ENCODE data around the gene F13A1.

Gene F13A1

GRCh38 chr6:6164367-6164766 is 156.1 kb downstream of the F13A1 start:
- no peak for DNase-seq (ENCODE audit: low read depth, low spot score)
- Histone ChIP-seq H3K27ac (no peak overlapping the region), H3K9me3 (ENCODE audit: low read depth, low read length) (no peaks in the 10 kb centered on the region), H3K9ac (ENCODE audit: insufficient read length) (no peak overlapping the region), H3K4me3 (no peak overlapping the region), H3K36me3 (ENCODE audit: insufficient read depth, low read length) (no peaks in the 10 kb centered on the region)
- TF ChIP-seq FOXP2 (optimal IDR thresholded peaks at IDR 0.05; ENCODE audit: control extremely low read depth, extremely low read length, insufficient read depth) (no peak), EZH2 (IDR thresholded peaks at IDR 0.05) (no peak), POLR2AphosphoS5 (IDR thresholded peaks at IDR 0.05; ENCODE audit: borderline replicate concordance, low read depth, low read length) (no peak)

- H3K9ac ChIP-seq (ENCODE audit: insufficient read length), result no peak overlapping the region
- no peak for DNase-seq (ENCODE audit: low read depth, low spot score)
- TF ChIP-seq POLR2AphosphoS5 (IDR thresholded peaks at IDR 0.05; ENCODE audit: borderline replicate concordance, low read depth, low read length) (no peak), FOXP2 (optimal IDR thresholded peaks at IDR 0.05; ENCODE audit: control extremely low read depth, extremely low read length, insufficient read depth) (no peak), EZH2 (IDR thresholded peaks at IDR 0.05) (no peak)
- no peaks in the 10 kb centered on the region for H3K36me3 ChIP-seq (ENCODE audit: insufficient read depth, low read length)
- no peaks in the 10 kb centered on the region for H3K9me3 ChIP-seq (ENCODE audit: low read depth, low read length)
- H3K4me3 ChIP-seq, result no peak overlapping the region
- H3K27ac ChIP-seq, result no peak overlapping the region
These were observed 166.1 kb downstream of the F13A1 start for GRCh38 chr6:6154335-6154734.

- TF ChIP-seq FOXP2 (optimal IDR thresholded peaks at IDR 0.05; ENCODE audit: control extremely low read depth, extremely low read length, insufficient read depth) (no peak), EZH2 (IDR thresholded peaks at IDR 0.05) (no peak), POLR2AphosphoS5 (IDR thresholded peaks at IDR 0.05; ENCODE audit: borderline replicate concordance, low read depth, low read length) (no peak)
- no peaks in the 10 kb centered on the region for H3K36me3 ChIP-seq (ENCODE audit: insufficient read depth, low read length)
- no peaks in the 10 kb centered on the region for H3K9me3 ChIP-seq (ENCODE audit: low read depth, low read length)
- H3K9ac ChIP-seq (ENCODE audit: insufficient read length), result no peak overlapping the region
- no peak for DNase-seq (ENCODE audit: low read depth, low spot score)
- no peak overlapping the region for H3K27ac ChIP-seq
- no peak overlapping the region for H3K4me3 ChIP-seq
These were observed 168.4 kb downstream of the F13A1 start for GRCh38 chr6:6152060-6152459.

- no peak overlapping the region for H3K4me3 ChIP-seq
These were observed 172.2 kb downstream of the F13A1 start for GRCh38 chr6:6148192-6148815.

GRCh38 chr6:6131492-6132109 is 188.9 kb downstream of the F13A1 start:
- Histone ChIP-seq H3K4me3 (no peak overlapping the region), H3K36me3 (ENCODE audit: insufficient read depth, low read length) (no peaks in the 10 kb centered on the region), H3K9ac (ENCODE audit: insufficient read length) (no peak overlapping the region), H3K9me3 (ENCODE audit: low read depth, low read length) (no peaks in the 10 kb centered on the region), H3K27ac (no peak overlapping the region)
- DNase-seq (ENCODE audit: low read depth, low spot score), result no peak
- TF ChIP-seq POLR2AphosphoS5 (IDR thresholded peaks at IDR 0.05; ENCODE audit: borderline replicate concordance, low read depth, low read length), result no peak
- no peak for TF ChIP-seq FOXP2 (optimal IDR thresholded peaks at IDR 0.05; ENCODE audit: control extremely low read depth, extremely low read length, insufficient read depth)
- TF ChIP-seq EZH2 (IDR thresholded peaks at IDR 0.05), result no peak

More at GRCh38 chr6:6148192-6148815, 172.2 kb downstream of the F13A1 start:
- no peak for DNase-seq (ENCODE audit: low read depth, low spot score)
- no peaks in the 10 kb centered on the region for H3K36me3 ChIP-seq (ENCODE audit: insufficient read depth, low read length)
- no peaks in the 10 kb centered on the region for H3K9me3 ChIP-seq (ENCODE audit: low read depth, low read length)
- no peak overlapping the region for H3K9ac ChIP-seq (ENCODE audit: insufficient read length)
- H3K27ac ChIP-seq, result no peak overlapping the region
- TF ChIP-seq EZH2 (IDR thresholded peaks at IDR 0.05), result no peak
- no peak for TF ChIP-seq POLR2AphosphoS5 (IDR thresholded peaks at IDR 0.05; ENCODE audit: borderline replicate concordance, low read depth, low read length)
- no peak for TF ChIP-seq FOXP2 (optimal IDR thresholded peaks at IDR 0.05; ENCODE audit: control extremely low read depth, extremely low read length, insufficient read depth)

GRCh38 chr6:6125495-6125894 is 195.0 kb downstream of the F13A1 start:
- TF ChIP-seq EZH2 (IDR thresholded peaks at IDR 0.05), result no peak
- TF ChIP-seq POLR2AphosphoS5 (IDR thresholded peaks at IDR 0.05; ENCODE audit: borderline replicate concordance, low read depth, low read length), result no peak
- TF ChIP-seq FOXP2 (optimal IDR thresholded peaks at IDR 0.05; ENCODE audit: control extremely low read depth, extremely low read length, insufficient read depth), result no peak
- no peak overlapping the region for H3K4me3 ChIP-seq
- H3K27ac ChIP-seq, result no peak overlapping the region
- no peaks in the 10 kb centered on the region for H3K9me3 ChIP-seq (ENCODE audit: low read depth, low read length)
- DNase-seq (ENCODE audit: low read depth, low spot score), result no peak
- H3K9ac ChIP-seq (ENCODE audit: insufficient read length), result no peak overlapping the region
- H3K36me3 ChIP-seq (ENCODE audit: insufficient read depth, low read length), result no peaks in the 10 kb centered on the region

GRCh38 chr6:6123803-6124202 is 196.7 kb downstream of the F13A1 start:
- Histone ChIP-seq H3K9me3 (ENCODE audit: low read depth, low read length) (no peaks in the 10 kb centered on the region), H3K36me3 (ENCODE audit: insufficient read depth, low read length) (no peaks in the 10 kb centered on the region), H3K9ac (ENCODE audit: insufficient read length) (no peak overlapping the region), H3K27ac (no peak overlapping the region), H3K4me3 (no peak overlapping the region)
- no peak for DNase-seq (ENCODE audit: low read depth, low spot score)
- TF ChIP-seq FOXP2 (optimal IDR thresholded peaks at IDR 0.05; ENCODE audit: control extremely low read depth, extremely low read length, insufficient read depth) (no peak), POLR2AphosphoS5 (IDR thresholded peaks at IDR 0.05; ENCODE audit: borderline replicate concordance, low read depth, low read length) (no peak), EZH2 (IDR thresholded peaks at IDR 0.05) (no peak)

- Histone ChIP-seq H3K36me3 (ENCODE audit: insufficient read depth, low read length) (no peaks in the 10 kb centered on the region), H3K9me3 (ENCODE audit: low read depth, low read length) (no peaks in the 10 kb centered on the region), H3K27ac (no peak overlapping the region), H3K4me3 (no peak overlapping the region), H3K9ac (ENCODE audit: insufficient read length) (no peak overlapping the region)
- no peak for DNase-seq (ENCODE audit: low read depth, low spot score)
- TF ChIP-seq FOXP2 (optimal IDR thresholded peaks at IDR 0.05; ENCODE audit: control extremely low read depth, extremely low read length, insufficient read depth), result no peak
- no peak for TF ChIP-seq POLR2AphosphoS5 (IDR thresholded peaks at IDR 0.05; ENCODE audit: borderline replicate concordance, low read depth, low read length)
- no peak for TF ChIP-seq EZH2 (IDR thresholded peaks at IDR 0.05)
These were observed 198.5 kb downstream of the F13A1 start for GRCh38 chr6:6121943-6122342.
